AG09309 (cell line): ENCODE results near the gene C2orf80.
A peak's percentile ranks its signal among the peaks of the same experiment; 100 is the strongest.

Experiments
- DNase-seq: peaks from one replicate; pipeline ENCODE4 v3.0.0-alpha.2; 2010; ENCODE audit warnings: low read depth
- H3K4me3 ChIP-seq: 2 replicates; pipeline ENCODE4 v1.5.1; 2011; ENCODE audit warnings: mild to moderate bottlenecking, low read depth, low read length, moderate library complexity; ENCODE audit not compliant: control insufficient read depth
- TF ChIP-seq, protein P1 (sequence below): IDR thresholded peaks from 2 replicates; pipeline ENCODE4 v1.5.1; 2011; ENCODE audit warnings: mild to moderate bottlenecking, low read depth, low read length, inconsistent platforms; ENCODE audit not compliant: insufficient read depth, control insufficient read depth; ENCODE audit errors: missing control alignments

The C2orf80 gene

DNA sequence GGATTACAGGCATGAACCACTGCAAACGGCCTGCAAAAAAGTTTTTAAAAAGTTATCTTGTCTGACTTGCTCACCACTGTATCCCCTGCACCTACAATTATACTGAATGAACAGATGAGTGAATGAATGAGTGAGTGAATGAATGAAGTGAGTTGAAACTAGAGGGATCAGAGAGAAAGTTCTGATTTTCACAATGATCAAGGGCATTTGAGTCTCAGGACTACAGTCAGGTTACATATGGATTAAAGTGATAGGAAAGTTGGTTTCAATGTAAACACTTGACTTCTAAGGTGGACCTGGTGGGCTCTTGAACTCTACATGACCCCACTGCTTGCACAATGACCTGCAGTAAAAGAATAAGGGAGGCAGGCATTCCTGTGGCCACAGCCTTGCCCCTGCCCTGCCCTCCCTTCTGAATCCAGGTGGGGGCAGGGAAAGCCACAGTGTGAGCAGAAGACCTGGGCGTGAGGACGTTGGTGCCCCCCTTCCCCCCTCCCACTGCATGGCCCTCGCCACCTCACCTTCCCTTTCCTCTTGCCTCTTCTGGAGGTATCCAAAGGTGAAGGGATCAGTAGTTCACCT lies 10.7 kb downstream of the C2orf80 start:
- TF ChIP-seq, protein P1, sequence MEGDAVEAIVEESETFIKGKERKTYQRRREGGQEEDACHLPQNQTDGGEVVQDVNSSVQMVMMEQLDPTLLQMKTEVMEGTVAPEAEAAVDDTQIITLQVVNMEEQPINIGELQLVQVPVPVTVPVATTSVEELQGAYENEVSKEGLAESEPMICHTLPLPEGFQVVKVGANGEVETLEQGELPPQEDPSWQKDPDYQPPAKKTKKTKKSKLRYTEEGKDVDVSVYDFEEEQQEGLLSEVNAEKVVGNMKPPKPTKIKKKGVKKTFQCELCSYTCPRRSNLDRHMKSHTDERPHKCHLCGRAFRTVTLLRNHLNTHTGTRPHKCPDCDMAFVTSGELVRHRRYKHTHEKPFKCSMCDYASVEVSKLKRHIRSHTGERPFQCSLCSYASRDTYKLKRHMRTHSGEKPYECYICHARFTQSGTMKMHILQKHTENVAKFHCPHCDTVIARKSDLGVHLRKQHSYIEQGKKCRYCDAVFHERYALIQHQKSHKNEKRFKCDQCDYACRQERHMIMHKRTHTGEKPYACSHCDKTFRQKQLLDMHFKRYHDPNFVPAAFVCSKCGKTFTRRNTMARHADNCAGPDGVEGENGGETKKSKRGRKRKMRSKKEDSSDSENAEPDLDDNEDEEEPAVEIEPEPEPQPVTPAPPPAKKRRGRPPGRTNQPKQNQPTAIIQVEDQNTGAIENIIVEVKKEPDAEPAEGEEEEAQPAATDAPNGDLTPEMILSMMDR = no peak
- DNase-seq = no peak
- no peak overlapping the region for H3K4me3 ChIP-seq

DNA sequence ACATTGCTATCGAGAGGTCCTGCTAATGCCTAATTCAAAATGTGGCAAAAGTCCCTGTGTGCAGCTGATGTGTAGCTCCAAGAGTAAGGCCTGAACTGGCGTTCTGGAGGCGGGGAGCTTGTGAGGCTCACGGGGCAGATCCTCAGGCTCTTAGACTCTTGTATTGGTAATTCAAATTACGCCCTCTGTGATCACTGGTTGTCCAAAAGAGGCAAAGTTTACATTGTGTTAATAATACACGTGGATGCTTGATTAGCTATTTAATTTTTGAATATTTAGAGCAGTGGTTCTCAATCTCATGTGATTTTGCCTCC lies 14.0 kb downstream of the C2orf80 start:
- no peak for DNase-seq
- no peak overlapping the region for H3K4me3 ChIP-seq
- TF ChIP-seq, protein P1 = no peak

DNA sequence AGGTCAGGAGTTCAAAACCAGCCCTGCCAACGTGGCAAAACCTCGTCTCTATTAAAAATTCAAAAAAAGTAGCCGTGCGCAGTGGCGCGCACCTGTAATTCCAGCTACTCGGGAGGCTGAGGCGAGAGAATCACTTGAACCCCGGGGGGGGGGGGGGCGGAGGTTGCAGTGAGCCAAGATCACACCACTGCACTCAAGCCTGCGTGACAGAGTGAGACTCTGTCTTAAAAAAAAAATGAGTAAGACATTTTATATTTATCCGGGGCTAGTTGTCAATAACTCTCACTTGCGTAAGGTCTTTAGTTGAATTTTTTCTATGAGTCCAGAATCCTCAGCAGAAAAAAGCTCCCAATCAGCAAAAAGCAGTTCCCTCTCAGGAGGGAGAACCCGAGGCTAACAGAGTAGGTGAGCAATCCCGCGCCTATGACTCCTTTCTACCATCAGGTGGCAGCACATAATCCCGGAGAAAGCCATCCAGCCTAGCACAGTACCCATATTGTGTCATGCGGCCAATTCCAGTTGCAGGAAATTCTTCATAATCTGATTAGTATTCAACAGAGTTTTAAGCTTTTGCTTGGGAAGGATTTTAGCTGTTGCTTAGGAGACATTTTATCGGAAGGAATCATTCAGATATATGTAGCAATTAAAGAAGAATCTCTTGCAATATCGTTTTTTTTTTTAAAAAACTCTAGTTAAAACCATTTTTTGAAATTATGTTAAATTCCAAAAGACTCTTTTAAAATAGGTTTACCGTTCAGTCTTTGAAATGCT lies 14.6 kb downstream of the C2orf80 start:
- no peak overlapping the region for H3K4me3 ChIP-seq
- TF ChIP-seq, protein P1 = peak; percentile 90
- DNase-seq = peak; percentile 47

DNA sequence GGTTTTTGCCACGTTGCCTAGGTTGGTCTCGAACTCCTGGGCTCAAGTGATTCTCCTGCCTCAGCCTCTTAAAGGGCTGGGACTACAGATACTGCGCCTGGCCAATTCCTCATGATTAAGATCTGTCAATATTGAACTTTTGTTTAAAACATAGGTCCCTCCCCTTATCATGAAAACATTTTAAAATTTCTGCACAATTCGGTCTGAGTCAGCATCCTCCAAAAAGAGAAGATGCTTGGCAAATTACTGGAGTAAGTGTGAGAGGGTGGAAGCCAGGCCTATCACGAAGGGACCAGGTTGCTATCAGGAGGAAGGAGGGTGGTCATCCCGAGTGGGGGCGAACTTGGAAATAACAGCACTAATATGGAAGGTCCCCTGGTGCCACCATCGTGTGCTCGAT lies 15.7 kb downstream of the C2orf80 start:
- TF ChIP-seq, protein P1 = no peak
- no peak for DNase-seq
- H3K4me3 ChIP-seq = no peak overlapping the region

DNA sequence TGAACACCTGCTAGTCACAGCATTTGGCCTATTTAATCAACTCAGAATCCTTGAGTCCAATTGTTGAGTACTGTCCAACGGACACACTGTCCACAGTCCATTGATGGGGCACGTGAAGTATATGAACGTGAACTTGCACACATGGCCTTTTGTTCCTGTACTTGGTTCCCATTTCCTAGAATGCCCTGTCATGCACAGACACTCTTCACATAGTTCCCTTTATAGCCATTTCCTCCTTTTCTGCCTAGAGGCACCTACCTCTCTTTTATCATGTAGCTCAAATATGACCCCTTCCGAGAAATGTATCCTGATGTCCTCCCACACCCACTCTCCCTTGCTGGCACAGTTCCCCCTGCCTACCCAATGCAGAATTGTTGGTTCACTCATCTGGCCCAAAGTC lies 17.7 kb downstream of the C2orf80 start:
- no peak overlapping the region for H3K4me3 ChIP-seq
- TF ChIP-seq, protein P1 = no peak

DNA sequence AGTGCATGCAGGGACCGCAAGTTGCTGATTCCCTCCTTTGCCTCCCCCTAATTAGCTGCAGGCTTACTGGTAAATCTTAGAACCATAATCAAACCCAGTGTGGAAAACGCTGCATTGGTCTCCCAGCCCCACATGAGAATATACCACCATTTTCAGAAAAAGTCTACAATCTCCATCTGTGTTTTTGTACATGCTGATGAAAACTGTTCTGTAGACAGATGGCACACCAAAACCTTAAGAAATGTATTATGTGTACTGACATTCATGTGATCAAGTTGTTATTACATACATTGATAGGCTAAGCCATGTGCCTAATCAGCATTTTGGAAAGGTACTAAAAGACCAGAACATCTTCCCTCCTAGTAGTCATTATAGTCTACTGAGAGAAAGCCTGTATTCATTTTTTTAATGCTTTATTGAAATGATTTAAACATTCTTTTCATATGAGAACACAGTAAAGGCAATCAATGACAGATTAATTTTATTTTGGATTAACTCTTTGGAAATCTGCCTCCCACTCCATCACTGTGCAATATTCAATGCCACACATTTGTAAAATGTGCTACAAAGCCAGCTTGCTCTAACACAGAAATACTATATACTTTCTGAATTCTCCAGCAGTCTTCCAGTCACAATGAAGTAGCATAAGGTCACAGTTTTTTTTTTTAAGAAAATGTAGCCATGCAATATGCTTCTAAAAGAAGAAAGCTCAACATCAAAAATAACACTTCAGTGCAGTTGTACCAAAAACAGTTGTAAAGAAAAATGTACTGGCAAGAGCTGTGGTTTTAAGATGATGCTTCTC lies 24.7 kb downstream of the C2orf80 start:
- no peak for DNase-seq
- TF ChIP-seq, protein P1 = no peak
- no peak overlapping the region for H3K4me3 ChIP-seq

More for the DNA sequence above, 17.7 kb downstream of the C2orf80 start:
- no peak for DNase-seq
